SK-N-SH (cell line): ENCODE measurements around the gene RPS10. TPM values are rescaled to one million over a fixed set of nuclear protein-coding genes. Genes with fewer than 3 reads are reported as not detected.

Experiments used
- CTCF ChIA-PET: fragments of 300-600, 350-600 bp; formaldehyde crosslinking; extraction: SDS; loops from one replicate; lab custom pipeline; 2021; lab: Yijun Ruan, JAX
- POLR2A ChIA-PET: fragments of 350-600 bp; sonication (Branson Sonifier 250); formaldehyde crosslinking; extraction: SDS; loops from one replicate; lab custom pipeline; 2020; ENCODE audit warnings: antibody characterized with exemption, inconsistent platforms; lab: Yijun Ruan, JAX
- DNase-seq: peaks from one replicate; pipeline ENCODE4 v3.0.0; 2012
- H2AFZ ChIP-seq: fragments of 200-600 bp; sonication (generic); 2 replicates; pipeline ENCODE4 v1.8.1; 2016; ENCODE audit warnings: antibody characterized with exemption, mild to moderate bottlenecking, low read depth
- H3F3A ChIP-seq: fragments of 200-600 bp; sonication (generic); replicated peaks from 2 replicates; pipeline ENCODE3; 2016; ENCODE audit warnings: antibody characterized with exemption, mild to moderate bottlenecking; ENCODE audit not compliant: insufficient read depth
- H3K27ac ChIP-seq, 2 experiments: fragments of 200-500 bp in 1 of 2; fragments of 200-600 bp in 1 of 2; sonication (Bioruptor generic) in 1 of 2; sonication (generic), shearing (Covaris generic) in 1 of 2; 2 replicates each; pipeline versions ENCODE4 v1.5.1 to v1.6.1; 2014 to 2016; ENCODE audit warnings: low read depth in 2 of 2, inconsistent platforms in 1 of 2, low read length in 1 of 2, mild to moderate bottlenecking in 1 of 2, mixed read lengths in 1 of 2
- H3K27me3 ChIP-seq: fragments of 200-600 bp; sonication (generic), shearing (Covaris generic); 2 replicates; pipeline ENCODE4 v1.6.1; 2016; ENCODE audit warnings: mixed run types; ENCODE audit not compliant: insufficient read depth
- H3K36me3 ChIP-seq, 2 experiments: fragments of 200-500 bp in 1 of 2; fragments of 200-600 bp in 1 of 2; sonication (Bioruptor generic) in 1 of 2; sonication (generic) in 1 of 2; replicated peaks in 1 of 2; 2 replicates each; pipeline versions ENCODE3 to v1.5.1; 2014 to 2016; ENCODE audit warnings: low read length in 1 of 2, mild to moderate bottlenecking in 1 of 2; ENCODE audit not compliant: insufficient read depth in 2 of 2, control insufficient read depth in 1 of 2
- H3K4me1 ChIP-seq, 2 experiments: fragments of 200-500 bp in 1 of 2; fragments of 200-600 bp in 1 of 2; sonication (Bioruptor generic) in 1 of 2; sonication (generic), shearing (Covaris generic) in 1 of 2; 2 replicates each; pipeline versions ENCODE4 v1.5.1 to v1.6.1; 2014 to 2016; ENCODE audit warnings: low read depth in 1 of 2, low read length in 1 of 2, mixed run types in 1 of 2; ENCODE audit not compliant: insufficient read depth in 2 of 2, control insufficient read depth in 1 of 2
- H3K4me2 ChIP-seq: fragments of 200-600 bp; sonication (generic), shearing (Covaris generic); 2 replicates; pipeline ENCODE4 v1.6.1; 2017; ENCODE audit warnings: mixed run types
- H3K4me3 ChIP-seq, 2 experiments: fragments of 200-500 bp in 1 of 2; fragments of 200-600 bp in 1 of 2; sonication (Bioruptor generic) in 1 of 2; sonication (generic), shearing (Covaris generic) in 1 of 2; 2 replicates each; pipeline versions ENCODE4 v1.5.1 to v1.8.1; 2014 to 2016; ENCODE audit warnings: low read depth in 2 of 2, inconsistent platforms in 1 of 2, low read length in 1 of 2, mild to moderate bottlenecking in 1 of 2, mixed read lengths in 1 of 2, moderate library complexity in 1 of 2
- H3K79me2 ChIP-seq: fragments of 200-600 bp; sonication (generic); 2 replicates; pipeline ENCODE4 v1.8.1; 2017; ENCODE audit warnings: mild to moderate bottlenecking; ENCODE audit not compliant: insufficient read depth
- H3K9ac ChIP-seq: fragments of 200-600 bp; sonication (generic); 2 replicates; pipeline ENCODE4 v1.6.1; 2017; ENCODE audit warnings: mixed run types
- H3K9me2 ChIP-seq: fragments of 200-600 bp; sonication (generic); 2 replicates; pipeline ENCODE4 v1.6.1; 2017; ENCODE audit warnings: mixed run types
- H3K9me3 ChIP-seq: fragments of 200-600 bp; sonication (generic); 2 replicates; pipeline ENCODE4 v1.6.1; 2017; ENCODE audit warnings: mixed run types, mild to moderate bottlenecking, moderate library complexity
- H4K20me1 ChIP-seq: fragments of 200-600 bp; sonication (generic); 2 replicates; pipeline ENCODE4 v1.6.1; 2017; ENCODE audit warnings: mild to moderate bottlenecking, mixed run types; ENCODE audit not compliant: insufficient read depth
- CHD2 ChIP-seq: fragments of 150-350 bp; IDR thresholded peaks from 2 replicates; pipeline ENCODE4 v1.6.1; 2018; ENCODE audit warnings: low read length; ENCODE audit not compliant: partially characterized antibody
- CTCF ChIP-seq: fragments of 200-600 bp; sonication (generic); IDR thresholded peaks from 2 replicates; pipeline ENCODE4 v1.6.1; 2017; ENCODE audit warnings: antibody characterized with exemption, mild to moderate bottlenecking, moderate library complexity
- EZH2phosphoT487 ChIP-seq: fragments of 200-600 bp; sonication (generic); IDR thresholded peaks from 2 replicates; pipeline ENCODE4 v1.6.1; 2017; ENCODE audit warnings: low read depth, mixed run types, mild to moderate bottlenecking, antibody characterized with exemption, moderate library complexity, borderline replicate concordance
- FOSL2 ChIP-seq: IDR thresholded peaks from 2 replicates; pipeline ENCODE4 v1.4.0; 2012; ENCODE audit warnings: low read depth, mild to moderate bottlenecking, moderate library complexity, borderline replicate concordance
- FOXJ3 ChIP-seq: sonication (generic); formaldehyde crosslinking; IDR thresholded peaks from 2 replicates; pipeline ENCODE4 v1.5.1; 2020; ENCODE audit warnings: mild to moderate bottlenecking, missing genetic modification reagents
- FOXM1 ChIP-seq: IDR thresholded peaks from 2 replicates; pipeline ENCODE4 v1.4.0; 2012; ENCODE audit warnings: low read depth, mild to moderate bottlenecking
- GABPA ChIP-seq: IDR thresholded peaks from 2 replicates; pipeline ENCODE4 v1.4.0; 2012; ENCODE audit warnings: low read depth, mild to moderate bottlenecking
- MXI1 ChIP-seq: IDR thresholded peaks from 2 replicates; pipeline ENCODE4 v1.6.1; 2012; ENCODE audit warnings: mild to moderate bottlenecking, low read depth, low read length, improper control_type of control experiment
- NRF1 ChIP-seq: IDR thresholded peaks from 2 replicates; pipeline ENCODE4 v1.6.1; 2012; ENCODE audit warnings: low read depth, mild to moderate bottlenecking, low read length
- POLR2AphosphoS5 ChIP-seq: IDR thresholded peaks from 2 replicates; pipeline ENCODE4 v1.6.1; 2012; ENCODE audit warnings: low read depth, low read length
- RAD21 ChIP-seq: IDR thresholded peaks from 2 replicates; pipeline ENCODE4 v1.6.1; 2012; ENCODE audit warnings: mild to moderate bottlenecking, low read length
- RFX5 ChIP-seq: IDR thresholded peaks from 2 replicates; pipeline ENCODE4 v1.6.1; 2012; ENCODE audit warnings: mild to moderate bottlenecking, improper control_type of control experiment, low read length
- SIN3A ChIP-seq: IDR thresholded peaks from 2 replicates; pipeline ENCODE4 v1.6.1; 2012; ENCODE audit warnings: low read depth, mild to moderate bottlenecking, low read length, moderate library complexity, borderline replicate concordance
- TAF1 ChIP-seq: IDR thresholded peaks from 2 replicates; pipeline ENCODE4 v1.6.1; 2012; ENCODE audit warnings: low read depth, mild to moderate bottlenecking, low read length, moderate library complexity, borderline replicate concordance
- TEAD4 ChIP-seq: IDR thresholded peaks from 2 replicates; pipeline ENCODE4 v1.4.0; 2012; ENCODE audit warnings: mild to moderate bottlenecking, borderline replicate concordance; ENCODE audit not compliant: insufficient read depth
- YY1 ChIP-seq: IDR thresholded peaks from 2 replicates; pipeline ENCODE4 v1.4.0; 2012; ENCODE audit warnings: low read depth, mild to moderate bottlenecking
- ZBTB33 ChIP-seq: IDR thresholded peaks from 2 replicates; pipeline ENCODE4 v1.4.0; 2012; ENCODE audit warnings: low read depth, borderline replicate concordance
- WGBS: methylation state at CpG from one replicate; pipeline ENCODE4 v1.1.6; 2017; ENCODE audit warnings: low lambda C conversion rate; 5-methylcytosine and 5-hydroxymethylcytosine counted together
- polyA plus RNA-seq, 3 experiments: library from polyadenylated mRNA; depleted of rRNA; stranded (reverse); fragments of >200 nt; gene quantifications; 2 replicates each; pipeline ENCODE4 v1.2.3, GENCODE V29; 2012
- TF ChIP-seq, protein P1 (sequence below): IDR thresholded peaks from 2 replicates; pipeline ENCODE4; 2012
- TF ChIP-seq, protein P2 (sequence below): IDR thresholded peaks from 2 replicates; pipeline ENCODE4 v1.4.0; 2012; ENCODE audit warnings: low read depth

RPS10 gene
- polyA plus RNA-seq, 1 of the 3 experiments (the other 2 are of a cell fraction), result 4,475 TPM

DNA sequence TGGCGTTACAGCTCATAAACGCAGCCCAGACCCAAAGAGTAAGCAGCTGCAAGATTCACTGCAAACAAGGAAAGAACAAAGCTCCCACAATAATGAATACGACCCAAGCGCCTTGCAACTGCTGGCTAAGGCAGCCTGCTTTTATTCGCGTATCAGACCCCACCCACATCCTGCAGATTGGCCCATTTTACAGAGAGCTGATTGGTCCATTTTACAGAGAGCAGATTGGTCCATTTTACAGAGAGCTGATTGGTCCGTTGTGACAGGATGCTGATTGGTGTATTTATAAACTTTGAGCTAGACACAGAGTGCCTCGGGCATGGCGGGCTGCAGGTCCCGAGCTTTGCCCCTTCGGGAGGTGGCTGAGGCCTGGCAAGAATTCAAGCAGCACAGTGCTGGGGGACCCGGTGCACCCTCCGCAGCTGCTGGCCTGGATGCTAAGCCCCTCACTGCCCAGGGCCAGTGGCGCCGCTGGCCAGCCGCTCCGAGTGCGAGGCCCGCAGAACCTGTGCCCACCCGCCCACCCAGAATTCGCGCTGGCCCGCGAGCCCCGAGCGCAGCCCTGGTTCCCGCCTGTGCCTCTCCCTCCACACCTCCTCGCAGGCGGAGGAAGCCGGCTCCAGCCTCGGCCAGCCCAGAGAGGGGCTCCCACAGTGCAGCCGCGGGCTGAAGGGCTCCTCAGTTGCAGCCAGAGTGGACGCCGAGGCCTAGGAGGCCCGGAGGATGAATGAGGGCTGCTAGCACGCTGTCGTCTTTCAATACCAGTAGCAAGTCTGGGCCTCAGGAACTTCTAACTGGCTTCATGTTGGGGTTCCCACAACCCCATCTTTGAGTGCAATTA lies 11.2 kb upstream of the RPS10 start (continued):
- TF ChIP-seq SIN3A, result no peak

GRCh38 chr6:34435916-34436315 lies 10.0 kb upstream of the RPS10 start:
- H3K9ac ChIP-seq, result no peak overlapping the region
- no peaks in the 10 kb centered on the region for H3K79me2 ChIP-seq
- H3F3A ChIP-seq, result no peaks in the 10 kb centered on the region
- no peaks in the 10 kb centered on the region for H3K9me3 ChIP-seq
- no peaks in the 10 kb centered on the region for H4K20me1 ChIP-seq
- H3K27ac ChIP-seq, result no peak overlapping the region
- no peak for DNase-seq
- ChIA-PET POLR2A (interaction anchor here (1.3 kb wide), 1 partner anchor 10 kb away, joined by 7 read pairs; the partner anchor contains the start of gene RPS10), CTCF (interaction anchor here (1.0 kb wide), 1 partner anchor 240 kb away, joined by 4 read pairs; no protein-coding TSS in a partner anchor)
- H3K4me1 ChIP-seq, result no peaks in the 10 kb centered on the region
- WGBS, result 50% methylated on average over 5 of the region's 5 CpGs
- H3K36me3 ChIP-seq, result no peaks in the 10 kb centered on the region
- no peaks in the 10 kb centered on the region for H3K9me2 ChIP-seq
- H3K4me2 ChIP-seq, result no peak overlapping the region
- TF ChIP-seq NRF1 (no peak), YY1 (no peak), CHD2 (no peak), FOXJ3 (CRISPR knock-in tag) (no peak), TEAD4 (no peak), MXI1 (no peak), FOXM1 (no peak), TAF1 (no peak)
- TF ChIP-seq, protein P1, sequence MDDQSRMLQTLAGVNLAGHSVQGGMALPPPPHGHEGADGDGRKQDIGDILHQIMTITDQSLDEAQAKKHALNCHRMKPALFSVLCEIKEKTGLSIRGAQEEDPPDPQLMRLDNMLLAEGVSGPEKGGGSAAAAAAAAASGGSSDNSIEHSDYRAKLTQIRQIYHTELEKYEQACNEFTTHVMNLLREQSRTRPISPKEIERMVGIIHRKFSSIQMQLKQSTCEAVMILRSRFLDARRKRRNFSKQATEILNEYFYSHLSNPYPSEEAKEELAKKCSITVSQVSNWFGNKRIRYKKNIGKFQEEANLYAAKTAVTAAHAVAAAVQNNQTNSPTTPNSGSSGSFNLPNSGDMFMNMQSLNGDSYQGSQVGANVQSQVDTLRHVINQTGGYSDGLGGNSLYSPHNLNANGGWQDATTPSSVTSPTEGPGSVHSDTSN, result no peak
- TF ChIP-seq, protein P2, sequence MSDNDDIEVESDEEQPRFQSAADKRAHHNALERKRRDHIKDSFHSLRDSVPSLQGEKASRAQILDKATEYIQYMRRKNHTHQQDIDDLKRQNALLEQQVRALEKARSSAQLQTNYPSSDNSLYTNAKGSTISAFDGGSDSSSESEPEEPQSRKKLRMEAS, result no peak
- no peak overlapping the region for H3K4me3 ChIP-seq
- H2AFZ ChIP-seq, result no peak overlapping the region
- H3K27me3 ChIP-seq, result no peaks in the 10 kb centered on the region

GRCh38 chr6:34425132-34425497 lies 754 bp downstream of the RPS10 start:
- H3K27me3 ChIP-seq, result no peaks in the 10 kb centered on the region
- peaks cover 24 to 44% of the 10 kb centered on the region in 2 experiments for H3K36me3 ChIP-seq
- peak overlapping the region; percentile 74 to 94 for H3K4me3 ChIP-seq
- peaks cover 22% of the 10 kb centered on the region for H3F3A ChIP-seq
- ChIA-PET POLR2A (interaction anchor here (1.6 kb wide), 1 partner anchor 10 kb away, joined by 8 read pairs; no protein-coding TSS in a partner anchor), CTCF (interaction anchor here (1.0 to 3.8 kb wide), 4 partner anchors 10 to 229 kb away, joined by 3 to 22 read pairs (median 15); partner anchors contain the start of gene SMIM29)
- H3K79me2 ChIP-seq, result peaks cover 56% of the 10 kb centered on the region
- peak overlapping the region; percentile 93 for H3K4me2 ChIP-seq
- H3K9ac ChIP-seq, result peak overlapping the region; percentile 98
- no peak overlapping the region for H2AFZ ChIP-seq
- no peaks in the 10 kb centered on the region for H3K9me3 ChIP-seq
- peaks cover 7 to 20% of the 10 kb centered on the region in 2 experiments; a peak in 3 of 4 replicates for H3K4me1 ChIP-seq
- H3K9me2 ChIP-seq, result no peaks in the 10 kb centered on the region
- peaks cover 43% of the 10 kb centered on the region for H4K20me1 ChIP-seq
- no peak for DNase-seq
- H3K27ac ChIP-seq, result peak overlapping the region; percentile 66 to 84
- 2% methylated on average over 10 of the region's 10 CpGs for WGBS
- TF ChIP-seq FOXM1 (no peak), YY1 (no peak), MXI1 (no peak), EZH2phosphoT487 (no peak), FOSL2 (no peak), ZBTB33 (no peak), NRF1 (no peak), TEAD4 (no peak), RAD21 (no peak), TAF1 (no peak), POLR2AphosphoS5 (no peak), GABPA (no peak), CTCF (no peak), RFX5 (no peak)
- TF ChIP-seq, protein P2, result no peak; the same call in 1 of the 2 replicates
